Suprapubic skin (tissue), 3 donors: Measurements from ENCODE around the gene NPAS2.

ENCODE experiments used
- CTCF ChIP-seq, 2 donors: fragments of 200-600 bp in 1 of 2; fragments of 450-650 bp in 1 of 2; sonication (generic) in 1 of 2; IDR thresholded peaks; one replicate each; pipeline ENCODE4 v1.5.1; 2016 to 2019; ENCODE audit warnings: antibody characterized with exemption in 2 of 2, mild to moderate bottlenecking in 1 of 2, moderate library complexity in 1 of 2
- EP300 ChIP-seq: sonication (generic); formaldehyde crosslinking; IDR thresholded peaks from one replicate; pipeline ENCODE4 v1.6.1; 2017; ENCODE audit warnings: antibody characterized with exemption
- POLR2A ChIP-seq, 2 donors: fragments of 450-650 bp; IDR thresholded peaks; one replicate each; pipeline ENCODE4 v1.6.1; 2017; ENCODE audit warnings: antibody characterized with exemption in 2 of 2, mild to moderate bottlenecking in 2 of 2, moderate library complexity in 2 of 2

- TF ChIP-seq CTCF (IDR thresholded peaks at IDR 0.05), result no peak
- TF ChIP-seq EP300, result no peak
- TF ChIP-seq POLR2A (IDR thresholded peaks at IDR 0.05), result no peak
These were observed 104.2 kb downstream of the NPAS2 start for GRCh38 chr2:100924122-100924519.
